ENCODE results near the gene CRYGS.

DNA sequence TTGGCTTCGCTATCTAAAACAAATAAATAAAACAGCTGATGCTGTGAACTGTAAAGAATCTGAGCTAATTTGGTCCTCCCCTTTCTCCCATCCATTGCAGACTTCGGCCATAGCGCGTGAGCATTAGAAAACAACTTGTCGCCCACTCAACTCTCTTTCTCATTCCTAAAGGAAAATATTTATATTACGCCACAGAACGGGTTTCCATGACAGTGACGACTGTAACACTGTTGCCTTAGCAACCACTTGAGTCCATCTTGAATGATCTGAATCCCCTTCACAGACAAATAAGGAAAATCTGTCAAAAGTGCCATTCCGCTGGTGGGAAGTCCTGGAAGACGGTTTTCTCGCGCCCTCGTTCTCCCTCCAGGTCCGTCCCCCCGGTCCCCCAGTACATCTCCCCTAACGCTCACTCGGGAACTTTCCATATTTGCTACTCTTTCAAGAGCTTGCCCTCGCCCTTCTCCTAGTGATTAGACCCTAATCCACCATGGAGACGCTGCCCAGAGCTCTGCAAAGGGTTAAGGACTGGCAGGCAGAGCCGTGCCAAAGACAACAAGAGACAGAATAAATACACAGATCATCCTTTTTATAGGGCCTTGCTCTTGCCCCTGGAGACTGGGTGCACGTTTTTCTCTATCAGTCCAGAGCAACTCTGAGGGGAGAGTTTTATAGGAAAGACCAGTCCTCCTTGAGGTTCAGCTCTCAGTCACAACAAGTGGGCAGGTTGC is 50.5 kb downstream of the CRYGS start:
- TF ChIP-seq, protein P1, sequence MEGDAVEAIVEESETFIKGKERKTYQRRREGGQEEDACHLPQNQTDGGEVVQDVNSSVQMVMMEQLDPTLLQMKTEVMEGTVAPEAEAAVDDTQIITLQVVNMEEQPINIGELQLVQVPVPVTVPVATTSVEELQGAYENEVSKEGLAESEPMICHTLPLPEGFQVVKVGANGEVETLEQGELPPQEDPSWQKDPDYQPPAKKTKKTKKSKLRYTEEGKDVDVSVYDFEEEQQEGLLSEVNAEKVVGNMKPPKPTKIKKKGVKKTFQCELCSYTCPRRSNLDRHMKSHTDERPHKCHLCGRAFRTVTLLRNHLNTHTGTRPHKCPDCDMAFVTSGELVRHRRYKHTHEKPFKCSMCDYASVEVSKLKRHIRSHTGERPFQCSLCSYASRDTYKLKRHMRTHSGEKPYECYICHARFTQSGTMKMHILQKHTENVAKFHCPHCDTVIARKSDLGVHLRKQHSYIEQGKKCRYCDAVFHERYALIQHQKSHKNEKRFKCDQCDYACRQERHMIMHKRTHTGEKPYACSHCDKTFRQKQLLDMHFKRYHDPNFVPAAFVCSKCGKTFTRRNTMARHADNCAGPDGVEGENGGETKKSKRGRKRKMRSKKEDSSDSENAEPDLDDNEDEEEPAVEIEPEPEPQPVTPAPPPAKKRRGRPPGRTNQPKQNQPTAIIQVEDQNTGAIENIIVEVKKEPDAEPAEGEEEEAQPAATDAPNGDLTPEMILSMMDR (IDR thresholded peaks at IDR 0.05; ENCODE audit: insufficient read depth, low read depth, low read length): no peak
- TF ChIP-seq EZH2 (IDR thresholded peaks at IDR 0.05; ENCODE audit: insufficient read depth, low read length): no peak
